Measurements from ENCODE around the gene MAFF.

Gene MAFF

DNA sequence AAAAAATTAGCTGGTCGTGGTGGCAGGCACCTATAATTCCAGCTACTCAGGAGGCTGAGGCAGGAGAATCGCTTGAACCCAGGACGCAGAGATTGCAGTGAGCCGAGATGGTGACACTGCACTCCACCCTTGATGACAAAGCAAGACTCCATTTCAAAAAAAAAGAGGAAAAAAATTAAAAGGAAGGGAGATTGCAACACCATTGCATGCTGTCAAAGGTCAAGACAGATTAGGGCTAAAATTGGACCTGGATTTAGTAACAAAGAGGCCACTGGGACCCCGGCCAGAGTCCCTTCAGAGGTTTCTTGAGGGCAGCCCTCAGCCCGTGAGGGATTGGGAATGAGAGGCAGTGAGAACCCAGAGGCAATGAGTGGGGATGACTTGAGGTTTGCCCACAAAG lies 8.2 kb upstream of the MAFF start:
- Histone ChIP-seq H3K4me3 (ENCODE audit: severe bottlenecking) (no peak overlapping the region), H3K27me3 (ENCODE audit: insufficient read depth, poor library complexity, severe bottlenecking) (no peaks in the 10 kb centered on the region), H3K4me1 (ENCODE audit: insufficient read depth, poor library complexity, severe bottlenecking) (no peaks in the 10 kb centered on the region), H3K27ac (ENCODE audit: poor library complexity, severe bottlenecking) (no peak overlapping the region), H3K9me3 (ENCODE audit: severe bottlenecking) (no peaks in the 10 kb centered on the region), H3K36me3 (ENCODE audit: low read depth) (no peaks in the 10 kb centered on the region)
- TF ChIP-seq, protein P1, sequence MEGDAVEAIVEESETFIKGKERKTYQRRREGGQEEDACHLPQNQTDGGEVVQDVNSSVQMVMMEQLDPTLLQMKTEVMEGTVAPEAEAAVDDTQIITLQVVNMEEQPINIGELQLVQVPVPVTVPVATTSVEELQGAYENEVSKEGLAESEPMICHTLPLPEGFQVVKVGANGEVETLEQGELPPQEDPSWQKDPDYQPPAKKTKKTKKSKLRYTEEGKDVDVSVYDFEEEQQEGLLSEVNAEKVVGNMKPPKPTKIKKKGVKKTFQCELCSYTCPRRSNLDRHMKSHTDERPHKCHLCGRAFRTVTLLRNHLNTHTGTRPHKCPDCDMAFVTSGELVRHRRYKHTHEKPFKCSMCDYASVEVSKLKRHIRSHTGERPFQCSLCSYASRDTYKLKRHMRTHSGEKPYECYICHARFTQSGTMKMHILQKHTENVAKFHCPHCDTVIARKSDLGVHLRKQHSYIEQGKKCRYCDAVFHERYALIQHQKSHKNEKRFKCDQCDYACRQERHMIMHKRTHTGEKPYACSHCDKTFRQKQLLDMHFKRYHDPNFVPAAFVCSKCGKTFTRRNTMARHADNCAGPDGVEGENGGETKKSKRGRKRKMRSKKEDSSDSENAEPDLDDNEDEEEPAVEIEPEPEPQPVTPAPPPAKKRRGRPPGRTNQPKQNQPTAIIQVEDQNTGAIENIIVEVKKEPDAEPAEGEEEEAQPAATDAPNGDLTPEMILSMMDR (IDR thresholded peaks at IDR 0.05; ENCODE audit: poor library complexity, severe bottlenecking): no peak
- no peak for DNase-seq (ENCODE audit: low spot score)
- no peak for ATAC-seq (ENCODE audit: low read depth)

GRCh38 chr22:38196791-38197419 lies 4.9 kb upstream of the MAFF start:
- Histone ChIP-seq H3K4me3 (ENCODE audit: severe bottlenecking) (no peak overlapping the region), H3K9me3 (ENCODE audit: severe bottlenecking) (no peaks in the 10 kb centered on the region), H3K36me3 (ENCODE audit: low read depth) (no peaks in the 10 kb centered on the region), H3K4me1 (ENCODE audit: insufficient read depth, poor library complexity, severe bottlenecking) (no peaks in the 10 kb centered on the region), H3K27ac (ENCODE audit: poor library complexity, severe bottlenecking) (no peak overlapping the region), H3K27me3 (ENCODE audit: insufficient read depth, poor library complexity, severe bottlenecking) (no peaks in the 10 kb centered on the region)
- ATAC-seq (ENCODE audit: low read depth) (no peak), DNase-seq (ENCODE audit: low spot score) (no peak)
- TF ChIP-seq, protein P1 (IDR thresholded peaks at IDR 0.05; ENCODE audit: poor library complexity, severe bottlenecking): no peak

DNA sequence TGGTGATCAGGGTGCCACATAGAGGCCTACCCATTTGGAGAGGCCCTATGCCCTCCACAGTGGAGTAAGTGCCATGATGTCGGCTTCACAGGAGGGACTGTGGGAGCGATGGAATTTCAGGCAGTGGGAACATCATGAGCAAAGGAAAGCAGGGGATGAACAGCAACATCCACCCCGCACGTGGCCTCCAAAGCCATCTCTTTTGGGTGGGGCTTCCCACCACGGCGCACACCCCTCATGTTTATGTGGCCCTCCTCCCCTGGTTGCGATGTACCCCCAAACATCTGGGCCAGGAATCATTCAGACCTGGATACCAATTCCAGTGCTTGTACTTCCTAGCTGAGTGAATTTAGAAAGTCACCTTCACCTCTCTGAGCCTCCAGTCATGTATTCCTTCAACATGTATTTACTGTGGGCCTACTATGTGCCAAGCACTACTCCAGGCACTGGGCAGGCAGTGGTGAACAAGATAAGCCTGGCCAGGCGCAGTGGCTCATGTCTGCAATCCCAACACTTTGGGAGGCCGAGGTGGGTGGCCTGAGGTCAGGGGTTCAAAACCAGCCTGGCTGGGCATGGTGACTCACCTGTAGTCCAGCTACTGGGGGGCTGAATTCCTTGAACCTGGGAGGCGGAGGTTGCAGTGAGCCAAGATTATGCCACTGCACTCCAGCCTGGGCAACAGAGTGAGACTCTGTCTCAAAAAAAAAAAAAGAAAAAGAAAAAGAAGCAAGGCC lies 1.8 kb upstream of the MAFF start:
- Histone ChIP-seq H3K27ac (ENCODE audit: poor library complexity, severe bottlenecking) (no peak overlapping the region), H3K9me3 (ENCODE audit: severe bottlenecking) (no peaks in the 10 kb centered on the region), H3K4me1 (ENCODE audit: insufficient read depth, poor library complexity, severe bottlenecking) (peaks cover 7% of the 10 kb centered on the region), H3K36me3 (ENCODE audit: low read depth) (0 out of 2 replicates have a peak, but pooled peaks cover 3% of the 10 kb centered on the region), H3K4me3 (ENCODE audit: severe bottlenecking) (no peak overlapping the region), H3K27me3 (ENCODE audit: insufficient read depth, poor library complexity, severe bottlenecking) (no peaks in the 10 kb centered on the region)
- ATAC-seq (ENCODE audit: low read depth) (no peak), DNase-seq (ENCODE audit: low spot score) (no peak)
- TF ChIP-seq, protein P1 (IDR thresholded peaks at IDR 0.05; ENCODE audit: poor library complexity, severe bottlenecking): no peak

DNA sequence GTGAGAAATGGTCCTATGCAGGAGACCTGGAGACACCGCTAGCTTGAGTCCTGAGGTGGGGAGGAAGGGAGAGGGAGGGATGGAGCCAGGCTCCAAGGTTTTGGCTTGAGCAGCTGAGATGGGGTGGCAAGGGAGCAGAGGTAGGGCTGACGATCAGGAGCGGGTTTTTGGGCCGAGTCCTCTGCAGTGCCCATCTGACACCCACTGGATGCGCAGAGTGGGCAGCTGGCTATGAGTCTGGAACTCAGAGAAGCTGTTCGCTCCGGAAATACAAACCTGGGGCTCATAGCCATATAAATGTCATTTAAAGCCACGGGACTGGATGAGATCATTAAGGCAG lies 453 bp upstream of the MAFF start:
- ATAC-seq (ENCODE audit: low read depth) (no peak), DNase-seq (ENCODE audit: low spot score) (no peak)
- H3K27ac ChIP-seq (ENCODE audit: poor library complexity, severe bottlenecking): peak overlapping the region; percentile 91

More for the DNA sequence above, 453 bp upstream of the MAFF start:
- Histone ChIP-seq H3K4me1 (ENCODE audit: insufficient read depth, poor library complexity, severe bottlenecking) (peaks cover 7% of the 10 kb centered on the region), H3K4me3 (ENCODE audit: severe bottlenecking) (peak overlapping the region; percentile 71), H3K36me3 (ENCODE audit: low read depth) (0 out of 2 replicates have a peak, but pooled peaks cover 6% of the 10 kb centered on the region), H3K27me3 (ENCODE audit: insufficient read depth, poor library complexity, severe bottlenecking) (no peaks in the 10 kb centered on the region), H3K9me3 (ENCODE audit: severe bottlenecking) (no peaks in the 10 kb centered on the region)
- TF ChIP-seq, protein P1 (IDR thresholded peaks at IDR 0.05; ENCODE audit: poor library complexity, severe bottlenecking): no peak
